Prostate gland (tissue), 2 donors: ENCODE data around the gene SLC22A13. TPM values are rescaled to one million over a fixed set of nuclear protein-coding genes. Genes with fewer than 3 reads are reported as not detected.

Source experiments
- DNase-seq: peaks from one replicate; pipeline ENCODE4 v3.0.0-alpha.2; 2019; ENCODE audit warnings: low spot score
- H3K27ac ChIP-seq, 2 donors: fragments of 200-600 bp; sonication (generic); 2 replicates each; pipeline ENCODE4 v1.5.1; 2017 to 2019
- H3K27me3 ChIP-seq: fragments of 200-600 bp; sonication (generic); replicated peaks from 2 replicates; pipeline ENCODE4 v1.5.1; 2019; ENCODE audit not compliant: insufficient read depth
- H3K36me3 ChIP-seq, 2 donors: fragments of 200-600 bp; sonication (generic); 1 replicate in 1 of 2; 2 replicates in 1 of 2; pipeline versions ENCODE4 v1.5.1 to v1.8.1; 2017 to 2019
- H3K4me1 ChIP-seq: fragments of 200-600 bp; sonication (generic); replicated peaks from 2 replicates; pipeline ENCODE4 v1.5.1; 2019
- H3K4me3 ChIP-seq, 2 donors: fragments of 200-600 bp; sonication (generic); 2 replicates each; pipeline ENCODE4 v1.5.1; 2017 to 2019
- H3K9me3 ChIP-seq: fragments of 200-600 bp; sonication (generic); 2 replicates; pipeline ENCODE4 v1.5.1; 2017
- CTCF ChIP-seq, 4 experiments: fragments of 200-600 bp in 2 of 4; fragments of 450-650 bp in 2 of 4; sonication (generic) in 2 of 4; IDR thresholded peaks; 1 replicate in 3 of 4; 2 replicates in 1 of 4; pipeline ENCODE4 v1.5.1; 2016 to 2019; ENCODE audit warnings: antibody characterized with exemption in 4 of 4, mild to moderate bottlenecking in 2 of 4, moderate library complexity in 2 of 4
- POLR2A ChIP-seq: fragments of 450-650 bp; IDR thresholded peaks from one replicate; pipeline ENCODE4 v1.6.1; 2016; ENCODE audit warnings: antibody characterized with exemption, mild to moderate bottlenecking
- POLR2AphosphoS5 ChIP-seq: sonication (generic); formaldehyde crosslinking; IDR thresholded peaks from one replicate; pipeline ENCODE4 v1.6.1; 2017; ENCODE audit warnings: antibody characterized with exemption
- WGBS: methylation state at CpG from one replicate; pipeline ENCODE4 v1.1.5; 2018; 5-methylcytosine and 5-hydroxymethylcytosine counted together
- intact Hi-C: fragments of 100-400 bp; cut with DNase I; formaldehyde crosslinking; loops from one replicate; pipeline ENCODE4 v1.14.2; 2022
- total RNA-seq, 2 donors: library from RNA; depleted of rRNA; stranded (reverse); fragments of >200 nt; gene quantifications; one replicate each; pipeline ENCODE4 v1.1.0, GENCODE V29; 2016

The SLC22A13 gene
- total RNA-seq, 2 donors from 2014 or later, result 1.6 TPM; not detected in 1

GRCh38 chr3:38314112-38314763 lies 48.6 kb downstream of the SLC22A13 start:
- Histone ChIP-seq H3K4me1 (no peaks in the 10 kb centered on the region), H3K4me3 (no peak overlapping the region), H3K9me3 (no peaks in the 10 kb centered on the region), H3K36me3 (no peaks in the 10 kb centered on the region), H3K27me3 (no peaks in the 10 kb centered on the region), H3K27ac (no peak overlapping the region)
- no peak for DNase-seq
- intact Hi-C loops, result no loop called here
- WGBS, result 43% methylated on average over 4 of the region's 4 CpGs
- TF ChIP-seq POLR2A (no peak), CTCF (IDR thresholded peaks at IDR 0.05) (no peak), POLR2AphosphoS5 (no peak)

DNA sequence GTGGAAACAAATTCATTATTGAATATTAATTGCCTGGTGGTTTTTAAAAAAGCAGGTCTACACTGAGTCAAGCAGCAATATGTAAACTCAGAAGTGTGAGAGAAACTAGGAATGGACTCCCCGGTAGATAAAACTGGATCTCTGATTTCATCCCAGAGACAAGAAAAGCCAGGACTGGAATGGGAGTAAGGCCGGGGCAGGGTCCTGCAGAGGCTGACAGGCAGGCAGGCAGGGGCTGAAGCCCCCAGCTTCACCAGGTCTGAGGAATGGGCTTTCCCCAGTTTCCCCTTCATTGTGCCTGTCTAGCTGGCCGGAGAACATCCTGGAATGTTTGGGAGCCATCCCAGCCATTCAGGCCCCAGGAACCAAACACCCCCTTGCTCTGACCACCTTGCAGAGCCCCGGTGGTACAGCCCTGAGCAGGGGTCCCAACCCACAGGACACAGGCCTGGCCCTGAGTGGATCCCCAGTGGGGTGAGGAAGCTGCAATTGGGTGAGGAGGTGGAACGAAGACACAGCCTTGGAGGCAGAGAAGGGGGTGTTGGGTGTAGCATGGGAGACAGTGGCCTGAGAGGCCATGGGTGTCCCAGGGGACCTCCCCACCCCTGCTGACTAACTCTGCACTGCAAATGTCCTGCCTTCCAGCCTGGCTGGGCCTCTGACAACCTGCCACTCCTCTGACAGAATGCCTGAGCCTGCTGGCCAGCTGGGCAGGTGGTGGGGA lies 49.3 kb downstream of the SLC22A13 start:
- no peak for DNase-seq
- Histone ChIP-seq H3K36me3 (no peaks in the 10 kb centered on the region), H3K27me3 (no peaks in the 10 kb centered on the region), H3K27ac (no peak overlapping the region), H3K9me3 (no peaks in the 10 kb centered on the region), H3K4me1 (no peaks in the 10 kb centered on the region), H3K4me3 (no peak overlapping the region)
- TF ChIP-seq POLR2A, result no peak
- TF ChIP-seq CTCF (IDR thresholded peaks at IDR 0.05), result no peak
- TF ChIP-seq POLR2AphosphoS5, result no peak
- 82% methylated on average over 5 of the region's 5 CpGs for WGBS
- intact Hi-C loops, result no loop called here

DNA sequence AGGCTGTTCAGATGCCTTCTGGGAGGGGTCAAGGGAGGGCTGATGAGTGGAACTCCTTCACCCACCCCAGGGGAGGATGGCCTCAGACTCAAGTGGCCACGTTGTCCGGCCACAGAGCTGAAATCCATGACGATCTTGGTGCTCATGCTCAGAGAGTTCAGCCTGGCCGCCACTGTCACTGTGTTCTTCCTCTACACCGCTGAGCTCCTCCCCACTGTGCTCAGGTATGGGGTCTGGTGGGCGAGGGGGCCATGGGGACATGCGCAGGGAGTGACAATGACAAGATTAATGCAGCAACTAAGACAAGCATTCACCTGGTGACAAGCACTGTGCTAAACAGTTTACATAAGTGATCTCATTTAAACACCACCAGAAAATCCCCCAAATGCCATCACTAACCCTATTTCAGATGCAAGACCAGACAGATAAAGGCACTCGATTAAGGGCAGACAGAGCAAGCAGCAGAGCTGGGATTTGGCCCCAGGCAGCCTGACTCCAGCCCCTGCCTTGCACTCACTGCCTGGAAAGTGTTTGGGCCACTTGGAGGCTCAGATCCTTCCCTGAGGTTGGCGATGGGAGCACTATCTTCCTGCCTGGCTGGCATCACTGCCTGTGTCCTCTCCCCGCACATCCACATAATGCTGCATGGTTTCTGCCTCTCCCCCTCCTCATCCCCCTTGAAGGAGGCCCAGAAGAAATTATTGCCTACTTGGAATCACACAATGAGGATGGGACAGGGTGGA lies 50.0 kb downstream of the SLC22A13 start:
- WGBS, result 80% methylated on average over 10 of the region's 10 CpGs
- Histone ChIP-seq H3K9me3 (no peaks in the 10 kb centered on the region), H3K27me3 (no peaks in the 10 kb centered on the region), H3K4me1 (no peaks in the 10 kb centered on the region), H3K4me3 (no peak overlapping the region), H3K36me3 (no peaks in the 10 kb centered on the region), H3K27ac (no peak overlapping the region)
- TF ChIP-seq POLR2A (no peak), CTCF (IDR thresholded peaks at IDR 0.05) (no peak), POLR2AphosphoS5 (no peak)
- intact Hi-C loops, result no loop called here
- no peak for DNase-seq

DNA sequence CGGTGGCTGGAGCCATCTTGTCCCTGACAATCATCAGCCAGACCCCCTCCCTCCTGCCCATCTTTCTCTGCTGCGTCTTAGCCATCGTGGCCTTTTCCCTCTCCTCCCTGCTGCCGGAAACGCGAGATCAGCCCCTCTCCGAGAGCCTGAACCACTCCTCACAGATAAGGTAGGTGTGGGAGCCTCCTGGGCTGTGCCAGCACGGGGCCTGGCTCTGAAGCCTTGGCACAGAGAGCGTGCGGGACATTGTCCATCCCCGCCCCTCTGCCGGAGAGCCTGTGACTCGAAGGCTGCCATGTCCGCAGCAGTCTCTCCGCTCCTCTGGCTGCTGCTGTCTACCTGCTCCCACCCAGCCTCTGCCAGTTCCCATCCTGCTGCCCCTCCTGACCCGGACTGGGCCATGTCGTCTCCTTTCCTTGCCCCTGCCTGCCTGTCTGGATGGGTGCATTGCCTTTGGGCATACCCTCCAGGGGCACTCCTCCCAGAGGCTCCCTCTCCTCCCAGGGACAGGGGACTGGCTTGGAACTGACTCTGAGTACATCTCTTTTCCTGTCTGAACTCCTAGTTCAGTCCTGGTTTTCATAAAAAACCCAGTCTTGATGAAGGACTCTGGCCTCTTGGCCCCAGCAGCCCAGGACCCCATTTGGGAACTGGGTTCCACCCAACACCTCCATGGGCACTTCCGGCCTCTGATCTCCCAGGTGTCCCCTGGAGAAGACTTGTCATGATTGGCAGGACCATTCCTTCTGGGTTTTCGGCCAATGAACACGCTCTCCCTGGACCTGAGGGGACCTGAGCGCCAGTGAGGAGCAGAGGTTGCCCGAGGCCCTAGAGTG lies 51.0 kb downstream of the SLC22A13 start:
- 80% methylated on average over 22 of the region's 22 CpGs for WGBS
- intact Hi-C loops, result no loop called here
- DNase-seq, result no peak

More for the DNA sequence above, 51.0 kb downstream of the SLC22A13 start:
- no peak overlapping the region for H3K4me3 ChIP-seq
- no peaks in the 10 kb centered on the region for H3K36me3 ChIP-seq
- no peaks in the 10 kb centered on the region for H3K27me3 ChIP-seq
- no peaks in the 10 kb centered on the region for H3K9me3 ChIP-seq
- no peak for TF ChIP-seq POLR2AphosphoS5
- no peak for TF ChIP-seq POLR2A
- TF ChIP-seq CTCF (IDR thresholded peaks at IDR 0.05), result no peak
- H3K4me1 ChIP-seq, result no peaks in the 10 kb centered on the region
- H3K27ac ChIP-seq, result no peak overlapping the region
